ENCODE data around the gene TPCN1.
A peak's percentile ranks its signal among the peaks of the same experiment; 100 is the strongest.

The TPCN1 gene

DNA sequence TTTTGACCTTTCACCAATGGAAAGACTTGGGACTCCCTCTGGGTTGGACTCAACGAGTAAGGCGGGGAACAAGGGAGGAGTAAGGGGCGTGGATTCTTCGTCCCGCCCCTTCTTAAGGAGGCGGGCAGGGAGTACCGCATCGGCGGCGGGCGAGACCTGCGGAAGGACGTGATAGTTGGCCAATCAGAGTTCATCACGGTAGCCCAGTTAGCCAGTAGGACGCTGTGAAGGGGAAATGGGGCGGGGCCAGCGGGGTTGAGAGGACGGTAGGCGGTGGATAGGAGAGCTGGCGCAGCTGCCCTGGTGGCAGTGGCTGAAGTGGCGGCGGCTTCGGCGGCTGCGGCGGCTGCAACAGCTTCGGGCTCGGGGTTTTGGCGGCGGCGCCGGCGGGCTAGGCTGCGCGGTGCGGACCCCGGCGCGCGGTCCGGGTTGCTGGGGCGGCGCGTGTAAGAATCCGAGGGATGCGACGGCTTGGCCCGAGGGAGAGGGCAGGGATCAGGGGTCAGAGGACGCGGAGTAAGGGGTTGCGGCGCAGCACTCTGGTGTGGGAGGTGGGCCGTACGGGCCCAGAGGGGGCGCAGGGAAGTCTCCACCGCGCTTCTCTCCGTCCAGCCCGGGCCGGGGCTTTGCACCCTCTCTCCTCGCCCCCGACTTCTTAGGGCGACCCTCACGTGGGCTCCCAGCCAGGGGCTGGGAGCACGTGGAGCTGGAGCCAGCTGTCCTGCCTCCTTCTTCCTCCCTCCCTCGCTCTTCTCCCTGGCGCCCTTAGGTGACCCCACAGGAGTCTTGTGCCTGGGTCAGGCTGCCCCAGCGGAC, at the start of gene TPCN1:
TPCN1 (plus strand) TSS at position 284 of the 816 bp plus-strand sequence. CDS start 5,389 bp downstream, outside the sequence.
- peak; percentile 100 for DNase-seq (ENCODE audit: low read depth)

DNA sequence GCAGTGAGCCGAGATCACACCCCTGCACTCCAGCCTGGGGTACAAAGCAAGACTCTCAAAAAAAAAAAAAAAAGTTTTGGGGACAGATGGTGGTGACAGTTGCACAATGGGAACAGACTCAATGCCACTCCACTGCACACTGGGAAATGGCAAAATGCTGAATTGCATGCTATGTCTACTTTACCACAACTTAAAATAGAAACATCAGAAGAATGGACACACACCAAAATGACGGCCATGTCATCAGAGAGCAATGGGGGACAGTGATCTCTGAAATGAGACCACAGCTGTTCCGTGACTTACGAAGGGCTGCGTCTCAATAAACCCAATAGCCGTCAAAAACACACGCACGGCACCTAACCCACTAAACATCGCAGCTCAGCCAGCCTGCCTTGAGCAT, 49.7 kb upstream of the TPCN1 start:
- no peak for DNase-seq (ENCODE audit: low read depth)

GRCh38 chr12:113172185-113172584, 49.1 kb upstream of the TPCN1 start:
- DNase-seq (ENCODE audit: low read depth) = no peak

- no peak for DNase-seq (ENCODE audit: low read depth)
Measured at GRCh38 chr12:113173081-113173698, 48.1 kb upstream of the TPCN1 start.

- no peak for DNase-seq (ENCODE audit: low read depth)
Measured at GRCh38 chr12:113174461-113175384, 46.5 kb upstream of the TPCN1 start.

- DNase-seq (ENCODE audit: low read depth) = no peak
Measured at GRCh38 chr12:113179023-113179422, 42.2 kb upstream of the TPCN1 start.

- no peak for DNase-seq (ENCODE audit: low read depth)
Measured at GRCh38 chr12:113180333-113180732, 40.9 kb upstream of the TPCN1 start.

DNA sequence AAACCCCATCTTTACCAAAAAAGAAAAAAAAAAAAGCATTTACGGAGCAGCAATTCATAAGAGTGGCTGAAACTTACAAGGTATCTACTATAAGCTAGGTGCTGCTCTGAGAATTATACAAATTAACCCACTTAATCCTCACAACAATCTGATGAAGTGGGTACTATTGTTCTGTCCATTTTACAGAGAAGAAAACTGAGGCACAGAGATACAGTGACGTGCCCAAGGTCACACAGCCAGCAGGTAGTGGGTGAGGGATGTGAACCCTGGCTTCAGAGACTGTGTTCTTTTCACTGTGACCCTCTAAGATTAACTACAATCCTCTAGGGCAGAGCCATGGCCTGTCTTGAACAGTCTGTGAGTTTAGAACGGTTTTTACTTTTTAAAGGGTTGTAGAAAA, 39.3 kb upstream of the TPCN1 start:
- no peak for DNase-seq (ENCODE audit: low read depth)

GRCh38 chr12:113183030-113183589, 38.2 kb upstream of the TPCN1 start:
- DNase-seq (ENCODE audit: low read depth) = no peak

DNA sequence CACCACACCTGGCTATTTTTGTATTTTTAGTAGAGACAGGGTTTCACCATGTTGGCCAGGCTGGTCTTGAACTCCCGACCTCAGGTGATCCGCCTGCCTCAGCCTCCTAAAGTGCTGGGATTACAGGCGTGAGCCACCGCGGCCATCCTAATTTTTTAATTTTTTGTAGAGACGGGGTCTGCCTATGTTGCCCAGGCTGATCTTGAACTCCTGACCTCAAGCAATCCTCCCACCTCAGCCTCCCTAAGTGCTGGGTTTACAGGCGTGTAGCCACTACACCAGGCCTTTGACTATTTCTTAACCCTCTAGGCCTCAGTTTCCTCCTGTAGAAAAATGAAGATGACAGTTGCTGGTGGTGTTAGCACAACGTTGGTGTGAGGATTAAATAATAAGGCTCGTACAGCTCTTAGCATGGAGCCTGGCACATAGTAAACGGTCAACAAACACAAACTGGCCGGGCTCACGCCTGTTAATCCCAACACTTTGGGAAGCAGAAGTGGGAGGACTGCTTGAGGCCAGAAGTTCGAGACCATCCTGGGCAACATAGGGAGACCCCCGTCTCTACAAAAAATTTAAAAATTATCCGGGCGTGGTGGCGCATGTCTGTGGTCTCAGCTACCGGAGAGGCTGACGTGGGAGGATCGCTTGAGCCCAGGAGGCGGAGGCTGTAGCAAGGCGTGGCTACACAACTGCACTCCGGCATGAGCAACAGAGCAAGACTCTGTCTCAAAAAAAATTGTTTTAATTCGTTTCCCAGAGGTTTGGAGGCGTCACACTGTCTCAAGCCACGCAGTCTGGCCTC, 37.0 kb upstream of the TPCN1 start:
- DNase-seq (ENCODE audit: low read depth) = no peak

DNA sequence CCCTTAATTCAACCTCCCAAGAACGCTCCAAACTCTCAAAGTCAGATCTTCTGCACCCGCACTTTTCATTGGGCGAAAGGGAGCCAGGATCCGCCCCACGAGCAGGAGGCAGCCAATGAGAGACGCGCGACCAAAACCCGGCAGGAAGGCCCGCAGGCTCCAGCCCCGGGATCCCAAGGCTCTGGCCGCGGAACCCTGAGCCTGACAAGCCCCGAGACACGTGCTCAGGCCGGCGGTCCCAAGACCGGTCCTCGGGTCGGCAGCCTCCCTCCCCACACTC, 36.4 kb upstream of the TPCN1 start:
- DNase-seq (ENCODE audit: low read depth) = peak; percentile 85

DNA sequence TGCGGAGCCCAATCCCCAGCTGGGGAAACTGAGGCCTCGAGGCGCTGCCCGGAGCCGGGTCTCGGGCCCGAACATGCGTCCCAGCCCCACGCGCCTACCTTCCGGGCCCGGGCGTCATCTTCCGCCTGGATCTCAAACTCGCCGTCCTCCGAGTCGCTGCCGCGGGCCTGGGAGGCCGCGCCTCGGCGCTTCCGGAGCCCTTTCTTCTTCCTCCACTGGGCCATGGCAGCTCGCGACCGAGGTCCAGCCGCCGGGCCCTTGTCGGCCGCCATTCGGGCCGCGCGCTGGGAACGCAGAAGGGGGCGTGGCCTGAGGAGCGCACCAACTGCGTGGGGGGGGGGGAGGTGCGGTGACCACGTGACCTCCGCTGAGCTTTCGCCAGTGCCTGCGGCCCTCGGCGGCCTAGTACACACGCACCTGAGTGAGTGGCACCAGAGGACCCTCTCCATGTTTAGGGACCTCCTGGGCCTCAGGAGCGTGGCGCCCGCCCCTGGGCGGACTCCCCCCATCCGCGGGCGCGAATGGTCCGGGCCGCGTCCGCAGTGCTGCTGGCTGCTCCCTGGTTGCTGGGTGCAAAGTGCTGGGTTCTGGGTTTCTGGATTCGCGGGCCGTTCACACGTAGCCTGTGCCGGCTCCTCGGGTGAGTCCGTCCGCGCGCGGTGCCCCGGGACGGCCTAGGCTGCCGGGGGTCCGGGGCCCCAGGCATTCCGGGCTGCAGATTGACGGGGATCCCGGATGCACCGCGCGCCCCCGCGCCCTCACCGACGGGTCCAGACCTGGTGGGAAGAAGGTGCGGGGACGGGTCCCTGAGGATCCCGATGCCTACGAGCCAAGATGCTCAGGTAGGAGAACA, 35.9 kb upstream of the TPCN1 start, which contains the start of the genes DDX54 and RITA1:
DDX54 (minus strand) TSS at position 299 of the 853 bp plus-strand sequence; CDS start at position 272, 27 bp downstream.
RITA1 (plus strand) TSS at position 542 of the 853 bp plus-strand sequence. CDS start 1,026 bp downstream, outside the sequence.
- DNase-seq (ENCODE audit: low read depth) = peak; percentile 37

DNA sequence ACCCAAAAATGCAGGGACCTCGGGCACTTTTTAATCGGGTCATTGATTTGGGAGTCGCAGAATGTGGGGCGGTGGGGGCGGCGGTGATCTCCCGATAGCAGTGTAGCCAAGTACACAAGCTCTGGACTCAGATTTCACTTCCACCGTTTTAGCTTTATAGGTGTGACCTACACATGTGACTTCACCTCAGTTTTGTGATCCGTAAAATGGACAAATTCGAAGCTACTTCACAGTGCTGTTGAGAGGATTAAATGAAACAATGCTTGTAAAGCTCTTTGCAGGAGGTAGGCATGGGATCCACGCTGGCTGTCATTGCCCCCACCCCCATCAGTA, 35.3 kb upstream of the TPCN1 start:
- DNase-seq (ENCODE audit: low read depth) = no peak

DNA sequence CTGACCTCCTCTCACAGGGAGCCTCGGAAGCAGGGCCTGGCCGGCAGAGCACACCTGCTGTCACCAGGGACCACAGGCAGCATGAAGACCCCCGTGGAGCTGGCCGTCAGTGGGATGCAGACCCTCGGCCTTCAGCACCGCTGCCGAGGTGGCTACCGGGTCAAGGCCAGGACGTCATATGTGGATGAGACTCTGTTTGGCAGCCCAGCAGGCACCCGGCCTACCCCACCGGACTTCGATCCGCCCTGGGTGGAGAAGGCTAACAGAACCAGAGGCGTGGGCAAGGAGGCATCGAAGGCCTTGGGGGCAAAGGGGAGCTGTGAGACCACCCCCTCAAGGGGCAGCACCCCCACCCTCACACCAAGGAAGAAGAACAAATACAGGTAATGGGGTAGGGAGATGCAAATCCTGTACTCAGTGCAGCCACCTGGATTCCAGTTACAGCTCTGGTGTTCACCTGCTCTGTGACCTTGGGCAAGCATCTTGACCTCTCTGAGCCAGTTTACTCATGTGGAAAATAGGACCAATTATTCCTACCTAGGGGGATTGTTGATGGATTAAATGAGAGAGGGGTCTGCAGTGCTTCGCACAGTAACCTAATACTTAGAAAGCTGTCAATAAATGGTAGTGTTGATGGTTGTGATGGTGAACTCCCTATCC, 34.5 kb upstream of the TPCN1 start:
- no peak for DNase-seq (ENCODE audit: low read depth)

DNA sequence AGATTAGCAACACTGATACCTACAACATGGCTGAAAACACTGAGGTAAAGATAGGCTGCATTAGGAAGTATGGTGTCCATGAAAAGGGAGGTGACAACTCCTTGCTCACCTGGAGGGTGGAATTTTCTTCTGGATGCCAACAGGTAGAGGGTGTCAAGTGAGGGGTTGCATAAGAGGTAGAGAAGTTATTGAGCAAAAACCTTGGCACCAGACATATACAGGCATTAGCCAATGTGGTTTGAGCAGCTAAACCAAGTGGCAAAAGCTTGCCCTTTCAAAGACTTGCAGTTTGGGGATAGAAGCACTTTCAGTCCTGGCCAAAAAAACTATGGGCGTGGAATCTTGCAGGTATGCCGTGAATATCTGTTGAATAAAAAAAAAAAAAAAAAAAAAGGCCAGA, 31.9 kb upstream of the TPCN1 start:
- no peak for DNase-seq (ENCODE audit: low read depth)

DNA sequence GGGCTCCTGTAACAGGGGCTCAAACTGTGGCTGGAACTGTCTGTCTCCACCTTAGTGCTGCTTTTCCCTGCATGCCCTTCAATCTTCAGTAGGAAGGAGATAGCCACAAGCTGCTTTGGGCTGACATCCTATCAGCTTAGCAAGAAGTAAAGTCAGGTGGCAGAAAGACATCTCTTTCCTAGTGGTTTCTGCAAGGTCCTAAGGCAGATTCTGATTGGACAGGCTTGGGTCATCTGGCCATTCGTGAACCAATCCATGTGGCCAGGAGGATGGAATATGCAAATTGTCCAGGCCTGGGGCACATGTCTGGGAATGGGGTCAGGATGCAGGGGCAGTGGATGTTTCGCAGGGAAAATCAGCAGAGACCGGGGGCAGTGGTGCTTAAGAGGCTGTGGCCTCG, 30.5 kb upstream of the TPCN1 start:
- DNase-seq (ENCODE audit: low read depth) = no peak

DNA sequence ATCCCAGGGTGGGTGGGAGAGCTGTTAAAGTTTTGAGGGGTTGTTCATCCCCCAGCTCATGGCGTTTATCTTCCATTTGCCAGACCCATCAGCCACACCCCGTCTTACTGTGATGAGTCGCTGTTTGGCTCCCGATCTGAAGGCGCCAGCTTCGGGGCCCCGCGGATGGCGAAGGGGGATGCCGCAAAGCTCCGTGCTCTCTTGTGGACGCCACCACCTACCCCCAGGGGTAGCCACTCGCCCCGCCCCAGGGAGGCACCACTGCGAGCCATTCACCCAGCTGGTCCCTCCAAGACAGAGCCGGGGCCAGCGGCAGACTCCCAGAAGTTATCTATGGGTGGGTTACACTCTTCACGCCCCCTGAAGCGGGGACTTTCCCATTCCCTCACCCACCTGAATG, 30.0 kb upstream of the TPCN1 start:
- DNase-seq (ENCODE audit: low read depth) = no peak

DNA sequence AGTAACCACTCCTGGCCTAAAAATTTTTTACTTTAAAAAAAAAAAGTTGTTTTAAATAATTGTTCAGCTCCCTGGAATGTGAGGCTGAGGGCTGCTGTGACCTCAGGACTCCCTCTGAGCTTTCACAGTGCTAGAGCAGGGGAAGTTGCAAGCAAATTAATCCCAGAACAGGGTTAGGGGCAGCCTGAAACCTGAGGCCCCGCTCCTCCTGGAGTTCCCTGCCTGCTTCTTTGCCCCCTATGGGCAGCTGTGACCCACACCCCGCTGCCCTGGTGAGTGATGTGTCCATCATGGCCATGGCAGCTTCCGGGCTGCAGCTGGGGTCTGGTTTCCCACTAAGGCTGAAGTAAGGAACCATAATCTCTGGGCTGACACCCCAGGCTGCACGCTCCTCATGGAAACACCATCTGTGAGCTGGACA, 26.3 kb upstream of the TPCN1 start:
- DNase-seq (ENCODE audit: low read depth) = peak; percentile 49

- DNase-seq (ENCODE audit: low read depth) = no peak
Measured at GRCh38 chr12:113195598-113195997, 25.7 kb upstream of the TPCN1 start.

GRCh38 chr12:113196582-113196981, 24.7 kb upstream of the TPCN1 start:
- DNase-seq (ENCODE audit: low read depth) = no peak

All from HS-5 (cell line).